Mesothelial cell of epicardium (in vitro differentiated cells): ENCODE data around the gene PKIB. TPM values are rescaled to one million over a fixed set of nuclear protein-coding genes. Genes with fewer than 3 reads are reported as not detected.

ENCODE experiments used
- DNase-seq, 2 experiments: peaks; one replicate each; pipeline ENCODE4 v3.0.0; 2021; ENCODE audit warnings: low spot score in 2 of 2; ENCODE audit not compliant: unreplicated experiment in 2 of 2
- H3K27ac Mint-ChIP-seq: 2 replicates; pipeline ENCODE4 v1.8.0; 2021; ENCODE audit warnings: mixed read lengths
- H3K27me3 Mint-ChIP-seq: 2 replicates; pipeline ENCODE4 v1.8.0; 2021; ENCODE audit warnings: low read depth, mixed read lengths
- H3K36me3 Mint-ChIP-seq: 2 replicates; pipeline ENCODE4 v1.8.0; 2021; ENCODE audit warnings: mixed read lengths
- H3K4me1 Mint-ChIP-seq: 2 replicates; pipeline ENCODE4 v1.8.0; 2021; ENCODE audit warnings: mixed read lengths
- H3K4me3 Mint-ChIP-seq: 2 replicates; pipeline ENCODE4 v1.8.0; 2021; ENCODE audit warnings: mild to moderate bottlenecking, moderate library complexity, mixed read lengths
- H3K9me3 Mint-ChIP-seq: 2 replicates; pipeline ENCODE4 v1.8.0; 2021; ENCODE audit warnings: mixed read lengths
- total RNA-seq: library from RNA; stranded (reverse); gene quantifications from 3 replicates; pipeline ENCODE4 v1.2.1, GENCODE V29; 2021
- TF ChIP-seq, protein P1 (sequence below): fragments of 200-600 bp; sonication (generic); IDR thresholded peaks from one replicate; pipeline ENCODE4 v1.5.0; 2021; ENCODE audit warnings: antibody characterized with exemption; ENCODE audit not compliant: unreplicated experiment

Gene PKIB
- total RNA-seq, 1 donor from 2014 or later: 48.9 TPM

DNA sequence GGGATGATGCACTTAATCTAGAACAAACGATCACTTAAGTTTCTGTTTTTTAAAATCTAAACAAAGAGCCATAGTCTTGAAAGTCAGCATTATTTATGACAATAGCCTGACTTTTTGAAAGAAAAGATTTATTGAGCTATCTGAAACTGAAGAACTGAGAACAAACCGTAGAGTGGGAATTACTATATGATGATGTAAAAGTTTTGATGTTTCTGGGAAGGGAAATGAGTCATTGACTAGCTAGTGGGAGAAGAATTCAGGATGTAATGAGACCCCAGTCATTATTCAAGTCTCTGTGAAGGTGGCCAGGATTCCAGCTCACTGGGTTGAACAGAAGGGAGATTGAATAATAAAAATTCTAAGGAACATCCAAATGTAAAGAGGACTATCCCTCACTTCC, 85.9 kb downstream of the PKIB start:
- Mint-ChIP-seq H3K4me1 (peaks cover 34% of the 10 kb centered on the region), H3K9me3 (peaks cover 10% of the 10 kb centered on the region), H3K4me3 (no peak overlapping the region), H3K36me3 (peaks cover 8% of the 10 kb centered on the region), H3K27ac (peak overlapping the region; percentile 53), H3K27me3 (no peaks in the 10 kb centered on the region)
- DNase-seq: no peak
- TF ChIP-seq, protein P1, sequence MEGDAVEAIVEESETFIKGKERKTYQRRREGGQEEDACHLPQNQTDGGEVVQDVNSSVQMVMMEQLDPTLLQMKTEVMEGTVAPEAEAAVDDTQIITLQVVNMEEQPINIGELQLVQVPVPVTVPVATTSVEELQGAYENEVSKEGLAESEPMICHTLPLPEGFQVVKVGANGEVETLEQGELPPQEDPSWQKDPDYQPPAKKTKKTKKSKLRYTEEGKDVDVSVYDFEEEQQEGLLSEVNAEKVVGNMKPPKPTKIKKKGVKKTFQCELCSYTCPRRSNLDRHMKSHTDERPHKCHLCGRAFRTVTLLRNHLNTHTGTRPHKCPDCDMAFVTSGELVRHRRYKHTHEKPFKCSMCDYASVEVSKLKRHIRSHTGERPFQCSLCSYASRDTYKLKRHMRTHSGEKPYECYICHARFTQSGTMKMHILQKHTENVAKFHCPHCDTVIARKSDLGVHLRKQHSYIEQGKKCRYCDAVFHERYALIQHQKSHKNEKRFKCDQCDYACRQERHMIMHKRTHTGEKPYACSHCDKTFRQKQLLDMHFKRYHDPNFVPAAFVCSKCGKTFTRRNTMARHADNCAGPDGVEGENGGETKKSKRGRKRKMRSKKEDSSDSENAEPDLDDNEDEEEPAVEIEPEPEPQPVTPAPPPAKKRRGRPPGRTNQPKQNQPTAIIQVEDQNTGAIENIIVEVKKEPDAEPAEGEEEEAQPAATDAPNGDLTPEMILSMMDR: no peak

GRCh38 chr6:122696853-122697252, 86.6 kb downstream of the PKIB start:
- TF ChIP-seq, protein P1: no peak
- Mint-ChIP-seq H3K9me3 (peaks cover 4% of the 10 kb centered on the region), H3K36me3 (peaks cover 8% of the 10 kb centered on the region), H3K27ac (peak overlapping the region; percentile 53), H3K27me3 (no peaks in the 10 kb centered on the region), H3K4me3 (no peak overlapping the region), H3K4me1 (peaks cover 34% of the 10 kb centered on the region)
- DNase-seq: no peak

DNA sequence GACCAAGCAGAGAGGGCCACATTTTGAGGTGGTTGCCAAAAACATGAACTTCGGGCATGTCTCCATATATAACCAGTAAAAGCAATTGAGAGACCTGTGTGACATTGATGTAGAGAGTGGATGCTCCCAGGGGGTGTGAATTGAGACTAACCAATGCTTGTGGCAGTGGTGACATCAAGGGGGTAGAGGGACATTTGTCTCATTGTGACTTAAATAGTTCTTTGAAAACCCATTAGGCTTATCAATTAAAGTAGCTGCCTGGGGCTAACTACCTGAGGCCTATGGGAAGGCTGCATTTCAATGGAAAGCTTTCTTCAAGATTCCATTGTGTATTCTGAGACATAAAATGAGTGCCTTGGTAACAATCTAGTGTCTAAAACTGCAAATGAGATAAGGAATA, 87.3 kb downstream of the PKIB start:
- Mint-ChIP-seq H3K27ac (peak overlapping the region; percentile 53), H3K36me3 (peaks cover 10% of the 10 kb centered on the region), H3K4me1 (peaks cover 34% of the 10 kb centered on the region), H3K9me3 (peaks cover 4% of the 10 kb centered on the region), H3K4me3 (no peak overlapping the region), H3K27me3 (no peaks in the 10 kb centered on the region)
- DNase-seq: no peak
- TF ChIP-seq, protein P1: no peak

DNA sequence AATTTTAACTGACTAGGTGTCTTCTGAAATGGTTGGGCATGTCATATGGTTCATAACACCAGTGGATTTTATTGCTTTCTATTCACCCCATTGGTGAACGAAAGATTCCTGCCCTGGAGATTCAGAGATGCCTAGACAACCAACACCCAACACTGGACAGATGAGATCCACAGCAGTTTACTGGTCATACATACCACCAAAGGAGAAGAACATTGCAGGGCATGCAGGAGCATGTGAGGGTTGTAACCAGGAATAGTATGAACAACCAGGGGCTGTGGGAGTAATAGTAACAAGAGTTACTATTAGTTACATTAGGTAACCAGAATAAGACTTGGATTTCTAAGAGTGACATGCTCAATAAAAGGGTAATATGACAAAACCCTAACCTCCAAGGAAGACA, 91.5 kb downstream of the PKIB start:
- no peak for DNase-seq
- TF ChIP-seq, protein P1: no peak

DNA sequence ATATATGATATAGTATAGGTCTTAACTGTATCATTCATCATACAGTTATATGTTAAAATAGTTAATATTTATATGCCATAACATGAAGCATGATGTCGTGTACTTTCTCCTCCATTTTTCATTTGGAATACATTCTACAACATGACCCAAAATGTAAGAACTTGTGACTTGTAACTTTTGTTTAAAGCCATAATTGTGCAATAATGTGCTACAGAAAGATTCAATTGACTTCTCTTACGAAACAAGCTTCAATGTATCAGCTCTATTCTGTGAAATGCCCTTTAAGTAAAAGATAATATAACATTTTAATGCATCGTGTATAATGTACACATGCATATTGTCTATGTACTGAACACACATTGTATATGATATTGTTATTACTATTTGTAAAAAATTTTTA, 92.6 kb downstream of the PKIB start:
- H3K36me3 Mint-ChIP-seq: peaks cover 17% of the 10 kb centered on the region
- no peaks in the 10 kb centered on the region for H3K4me1 Mint-ChIP-seq
- peaks cover 4% of the 10 kb centered on the region for H3K9me3 Mint-ChIP-seq
- H3K4me3 Mint-ChIP-seq: no peak overlapping the region
- TF ChIP-seq, protein P1: no peak
- no peak overlapping the region for H3K27ac Mint-ChIP-seq
- DNase-seq: no peak
- no peaks in the 10 kb centered on the region for H3K27me3 Mint-ChIP-seq

More for the DNA sequence above, 91.5 kb downstream of the PKIB start:
- Mint-ChIP-seq H3K4me3 (no peak overlapping the region), H3K27me3 (no peaks in the 10 kb centered on the region), H3K4me1 (peaks cover 8% of the 10 kb centered on the region), H3K9me3 (peaks cover 8% of the 10 kb centered on the region), H3K27ac (no peak overlapping the region), H3K36me3 (peaks cover 17% of the 10 kb centered on the region)

GRCh38 chr6:122704066-122704465, 93.9 kb downstream of the PKIB start:
- TF ChIP-seq, protein P1: no peak
- Mint-ChIP-seq H3K9me3 (peaks cover 4% of the 10 kb centered on the region), H3K27me3 (no peaks in the 10 kb centered on the region), H3K4me1 (peaks cover 3% of the 10 kb centered on the region), H3K4me3 (no peak overlapping the region), H3K36me3 (peaks cover 17% of the 10 kb centered on the region), H3K27ac (no peak overlapping the region)
- DNase-seq: no peak
